IPS-NIHi7 (cell line): ENCODE measurements around the gene LRRC8C.

Experiments used
- DNase-seq: peaks from one replicate; pipeline ENCODE4 v3.0.0; 2012; ENCODE audit warnings: mixed read lengths; ENCODE audit errors: extremely low spot score

The LRRC8C gene

DNA sequence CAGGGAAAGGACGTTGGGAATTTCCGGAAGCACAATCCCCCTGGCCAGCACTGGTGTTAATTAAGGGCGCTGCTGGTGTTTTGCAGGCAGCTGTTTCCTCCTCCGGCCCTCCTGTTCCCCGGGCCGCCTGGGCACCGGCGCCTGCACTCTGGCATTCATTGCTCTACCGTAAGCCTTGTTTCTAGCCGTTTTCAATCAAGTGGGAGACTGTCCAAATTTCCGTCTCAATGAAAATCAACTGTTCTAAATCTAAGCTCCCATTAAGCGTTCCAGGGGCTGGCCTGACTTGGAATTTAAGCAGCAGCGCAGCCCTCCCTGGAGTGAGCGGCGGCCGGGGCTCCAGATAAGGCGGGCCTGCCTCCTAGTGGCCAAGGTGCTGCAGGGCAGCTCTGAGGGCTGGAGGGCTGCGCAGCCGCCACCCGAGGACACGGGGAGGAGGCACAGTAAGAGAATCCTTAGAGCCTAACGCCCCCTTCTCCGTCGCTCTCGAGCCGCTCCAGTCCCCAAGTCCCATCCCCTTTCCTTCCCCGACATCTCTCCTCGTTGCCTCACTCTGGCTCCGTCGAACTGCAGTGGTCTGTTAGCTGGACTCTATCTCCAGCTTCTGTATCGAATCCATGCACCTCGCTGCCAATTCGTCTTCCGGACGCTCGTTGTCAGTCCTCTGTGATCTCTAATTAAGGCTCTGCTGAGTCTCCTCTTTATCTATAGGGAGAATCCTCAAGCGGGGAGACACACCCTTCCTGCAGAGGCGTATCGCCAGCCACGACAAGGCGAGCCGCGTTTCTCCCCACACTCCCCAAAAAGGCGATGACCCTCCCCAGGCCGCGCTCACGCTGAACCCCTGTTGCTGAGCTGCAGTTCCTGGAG is 130.1 kb downstream of the LRRC8C start:
- DNase-seq, result peak; percentile 90

DNA sequence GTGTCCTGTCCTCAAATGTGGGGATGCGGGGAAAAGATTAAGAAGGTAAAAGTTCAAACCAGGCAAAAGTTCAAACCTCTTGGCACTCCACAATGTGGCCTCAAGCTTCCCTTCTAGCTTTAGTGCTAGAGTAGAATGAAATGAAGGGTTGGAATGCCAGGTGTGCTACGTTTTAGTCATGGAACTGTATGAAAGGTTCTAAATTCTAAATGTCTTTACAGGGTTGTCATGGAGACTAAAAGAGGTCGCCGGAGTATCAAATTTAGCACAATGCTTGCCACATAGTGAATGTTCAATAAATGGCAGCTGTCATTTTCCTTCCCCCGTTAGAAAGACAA is 130.7 kb downstream of the LRRC8C start:
- no peak for DNase-seq

DNA sequence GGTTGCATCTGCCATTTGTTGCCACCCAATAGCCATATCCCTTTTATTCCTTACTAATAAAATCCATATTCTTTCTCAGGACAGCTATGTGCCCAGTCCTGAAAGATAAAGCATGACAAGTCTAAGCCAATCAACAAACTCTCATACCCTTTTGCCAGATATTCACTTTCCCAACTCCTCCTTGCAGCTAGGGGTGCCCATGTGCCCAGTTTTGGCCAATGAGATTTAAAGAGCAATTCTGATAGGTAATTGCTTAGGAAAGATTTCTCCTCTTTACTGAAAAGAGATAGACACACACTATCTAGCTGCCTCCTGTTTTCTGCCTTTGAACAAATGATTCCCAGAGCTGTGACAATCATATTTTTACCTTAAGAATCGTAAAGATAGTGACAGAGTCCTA is 132.9 kb downstream of the LRRC8C start:
- no peak for DNase-seq

DNA sequence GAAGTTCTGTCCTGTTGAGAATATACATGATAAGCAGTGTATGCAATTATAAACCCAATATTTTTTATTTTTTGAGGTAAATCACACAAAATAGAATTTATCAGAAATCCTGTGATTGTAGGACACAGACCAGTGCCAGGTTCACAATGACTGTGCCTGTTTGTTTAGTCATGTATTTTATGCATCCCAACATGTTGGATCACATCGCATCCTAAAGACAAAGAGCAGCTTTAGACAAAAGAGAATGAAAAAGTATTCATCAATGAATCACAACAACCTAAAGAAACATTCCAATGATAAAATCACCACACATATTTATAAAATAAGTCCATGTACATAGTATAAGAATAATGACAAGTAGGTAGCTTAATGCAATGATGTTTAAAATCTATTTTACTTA is 134.7 kb downstream of the LRRC8C start:
- DNase-seq, result no peak
